ENCODE results near the gene ZNF593.

ZNF593 gene

GRCh38 chr1:26213335-26213905 lies 43.7 kb downstream of the ZNF593 start:
- no peak for DNase-seq

- no peak for DNase-seq
Measured at GRCh38 chr1:26215246-26215645, 45.5 kb downstream of the ZNF593 start.

GRCh38 chr1:26218906-26219494 lies 49.3 kb downstream of the ZNF593 start:
- DNase-seq = peak; percentile 64

All from hematopoietic multipotent progenitor cell treated with erythropoietin and hydrocortisone succinate and interleukin-3 and kit ligand, for 8 days (in vitro differentiated cells).